Kidney epithelial cell (primary cell): Measurements from ENCODE around the gene MGMT. TPM values are rescaled to one million over a fixed set of nuclear protein-coding genes. Genes with fewer than 3 reads are reported as not detected.

ENCODE experiments used
- DNase-seq: peaks from one replicate; pipeline ENCODE4 v3.0.0-alpha.2; 2010; ENCODE audit warnings: low read depth
- H3K27me3 ChIP-seq: 2 replicates; pipeline ENCODE4 v1.6.0; 2011; ENCODE audit warnings: low read length; ENCODE audit not compliant: control insufficient read depth, insufficient read depth
- H3K36me3 ChIP-seq: 2 replicates; pipeline ENCODE4 v1.5.1; 2011; ENCODE audit warnings: low read length; ENCODE audit not compliant: control insufficient read depth, insufficient read depth
- H3K4me3 ChIP-seq: 2 replicates; pipeline ENCODE4 v1.5.1; 2011; ENCODE audit warnings: low read depth, mild to moderate bottlenecking, control low read depth, low read length
- CTCF ChIP-seq: IDR thresholded peaks from 2 replicates; pipeline ENCODE4 v1.5.1; 2011; ENCODE audit warnings: mild to moderate bottlenecking, moderate library complexity, low read length, control low read depth, inconsistent platforms; ENCODE audit not compliant: insufficient read depth, poor library complexity, severe bottlenecking
- total RNA-seq: library from RNA; depleted of rRNA; stranded (reverse); fragments of >200 nt; gene quantifications from 2 replicates; pipeline ENCODE4 v1.2.3, GENCODE V29; 2015

Gene MGMT
- total RNA-seq, 1 donor from 2014 or later = 36.1 TPM

GRCh38 chr10:129507216-129507889 is 40.3 kb downstream of the MGMT start:
- Histone ChIP-seq H3K4me3 (no peak overlapping the region), H3K27me3 (no peaks in the 10 kb centered on the region), H3K36me3 (no peaks in the 10 kb centered on the region)
- no peak for DNase-seq
- TF ChIP-seq CTCF = no peak

- no peak overlapping the region for H3K4me3 ChIP-seq
- DNase-seq = no peak
- H3K27me3 ChIP-seq = no peaks in the 10 kb centered on the region
- TF ChIP-seq CTCF = no peak
- no peaks in the 10 kb centered on the region for H3K36me3 ChIP-seq
Measured at GRCh38 chr10:129509155-129509554, 42.1 kb downstream of the MGMT start.

GRCh38 chr10:129509835-129510234 is 42.8 kb downstream of the MGMT start:
- Histone ChIP-seq H3K4me3 (no peak overlapping the region), H3K36me3 (no peaks in the 10 kb centered on the region), H3K27me3 (no peaks in the 10 kb centered on the region)
- no peak for TF ChIP-seq CTCF
- DNase-seq = no peak

- no peak for TF ChIP-seq CTCF
Measured at GRCh38 chr10:129511086-129511485, 44.0 kb downstream of the MGMT start.

GRCh38 chr10:129511758-129512157 is 44.7 kb downstream of the MGMT start:
- Histone ChIP-seq H3K36me3 (no peaks in the 10 kb centered on the region), H3K27me3 (no peaks in the 10 kb centered on the region), H3K4me3 (no peak overlapping the region)
- TF ChIP-seq CTCF = no peak
- no peak for DNase-seq

More at GRCh38 chr10:129511086-129511485, 44.0 kb downstream of the MGMT start:
- DNase-seq = no peak
- Histone ChIP-seq H3K4me3 (no peak overlapping the region), H3K36me3 (no peaks in the 10 kb centered on the region), H3K27me3 (no peaks in the 10 kb centered on the region)

GRCh38 chr10:129513312-129513711 is 46.3 kb downstream of the MGMT start:
- no peak for DNase-seq
- no peaks in the 10 kb centered on the region for H3K27me3 ChIP-seq
- no peak overlapping the region for H3K4me3 ChIP-seq
- H3K36me3 ChIP-seq = no peaks in the 10 kb centered on the region
- no peak for TF ChIP-seq CTCF
